Suprapubic skin (tissue), 3 donors: ENCODE results near the gene BAAT.

Source experiments
- CTCF ChIP-seq, 2 donors: fragments of 200-600 bp in 1 of 2; fragments of 450-650 bp in 1 of 2; sonication (generic) in 1 of 2; IDR thresholded peaks; one replicate each; pipeline ENCODE4 v1.5.1; 2016 to 2019; ENCODE audit warnings: antibody characterized with exemption in 2 of 2, mild to moderate bottlenecking in 1 of 2, moderate library complexity in 1 of 2
- POLR2AphosphoS5 ChIP-seq, 3 donors: sonication (generic); formaldehyde crosslinking; IDR thresholded peaks; one replicate each; pipeline ENCODE4 v1.6.1; 2017; ENCODE audit warnings: antibody characterized with exemption in 3 of 3

- TF ChIP-seq CTCF (IDR thresholded peaks at IDR 0.05), result no peak
- TF ChIP-seq POLR2AphosphoS5 (IDR thresholded peaks at IDR 0.05), result no peak
Measured at GRCh38 chr9:101353683-101354082, 31.1 kb downstream of the BAAT start.
